ENCODE measurements around the gene ANKRD55. TPM values are rescaled to one million over a fixed set of nuclear protein-coding genes. Genes with fewer than 3 reads are reported as not detected.

ANKRD55 gene
- total and polyA plus RNA-seq, 9 of the 15 experiments (the other 6 are each of a cell fraction or from before 2014, with no cell fraction given): 3.4 to 10.6 (median 6.5) TPM

DNA sequence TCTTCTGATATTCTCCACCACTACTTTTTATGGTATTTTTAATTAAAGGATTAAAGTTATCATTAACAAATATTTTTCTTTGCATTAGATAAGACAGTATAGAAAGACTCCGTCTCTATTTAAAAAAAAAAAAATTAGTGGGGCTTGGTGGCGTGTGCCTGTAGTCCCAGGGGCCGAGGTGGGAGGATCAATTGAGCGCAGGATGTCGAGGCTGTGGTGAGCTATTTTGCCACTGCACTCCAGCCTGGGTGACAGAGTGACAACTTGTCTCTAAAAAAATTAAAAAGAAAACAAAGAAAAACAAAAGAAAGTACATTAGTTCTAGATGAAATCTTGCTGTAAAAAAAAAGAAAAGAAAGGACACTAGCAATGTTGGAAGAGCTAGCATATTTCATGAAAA, 141.0 kb downstream of the ANKRD55 start:
- Histone ChIP-seq H3K9me1 (ENCODE audit: control insufficient read depth, insufficient read depth, low read length) (no peaks in the 10 kb centered on the region), H3K36me3 (ENCODE audit: control insufficient read depth, insufficient read depth, low read length) (no peaks in the 10 kb centered on the region), H3K9me3 (replicated peaks; ENCODE audit: control insufficient read depth, insufficient read depth, low read depth, low read length) (no peaks in the 10 kb centered on the region), H4K20me1 (replicated peaks; ENCODE audit: control insufficient read depth, insufficient read depth, low read length) (no peaks in the 10 kb centered on the region), H3K79me2 (ENCODE audit: control insufficient read depth, insufficient read depth, low read length) (no peaks in the 10 kb centered on the region), H3K4me1 (replicated peaks in 1 of 2; ENCODE audit: control insufficient read depth in 2 of 2, insufficient read depth in 2 of 2, low read length in 2 of 2) (peaks cover 0 to 12% of the 10 kb centered on the region in 2 experiments; a peak in 2 of 5 replicates), H3K4me2 (ENCODE audit: insufficient read depth, low read length) (no peak overlapping the region), H2AFZ (ENCODE audit: low read depth, low read length) (no peak overlapping the region), H3K27me3 (ENCODE audit: control insufficient read depth in 2 of 2, insufficient read depth in 2 of 2, low read length in 2 of 2) (no peaks in the 10 kb centered on the region), H3K4me3 (no peak overlapping the region), H3K9ac (ENCODE audit: insufficient read depth in 1 of 2, low read depth in 2 of 2, low read length in 2 of 2) (no peak overlapping the region), H3K27ac (ENCODE audit: extremely low read depth, low read depth, low read length) (no peak overlapping the region)
- intact Hi-C loops (cut with micrococcal nuclease) (no loop called here), in situ Hi-C loops (cut with MboI) (no loop called here)
- no TSS peak for BruUV-seq (replicated peaks)
- WGBS (ENCODE audit: insufficient coverage, low coverage, missing lambda C conversion rate): 66% methylated on average over 5 of the region's 5 CpGs
- ChIA-PET CTCF (ENCODE audit: low intra/inter-chr PET ratio) (no interaction called here), POLR2A (no interaction called here)
- ATAC-seq (no peak), FAIRE-seq (no peak), DNase-seq (ENCODE audit: extremely low read depth in 1 of 4, low spot score in 3 of 4) (no peak)
- no peak for TF ChIP-seq ZFP1 (CRISPR knock-in tag; IDR thresholded peaks at IDR 0.05)
- TF ChIP-seq, protein P1, sequence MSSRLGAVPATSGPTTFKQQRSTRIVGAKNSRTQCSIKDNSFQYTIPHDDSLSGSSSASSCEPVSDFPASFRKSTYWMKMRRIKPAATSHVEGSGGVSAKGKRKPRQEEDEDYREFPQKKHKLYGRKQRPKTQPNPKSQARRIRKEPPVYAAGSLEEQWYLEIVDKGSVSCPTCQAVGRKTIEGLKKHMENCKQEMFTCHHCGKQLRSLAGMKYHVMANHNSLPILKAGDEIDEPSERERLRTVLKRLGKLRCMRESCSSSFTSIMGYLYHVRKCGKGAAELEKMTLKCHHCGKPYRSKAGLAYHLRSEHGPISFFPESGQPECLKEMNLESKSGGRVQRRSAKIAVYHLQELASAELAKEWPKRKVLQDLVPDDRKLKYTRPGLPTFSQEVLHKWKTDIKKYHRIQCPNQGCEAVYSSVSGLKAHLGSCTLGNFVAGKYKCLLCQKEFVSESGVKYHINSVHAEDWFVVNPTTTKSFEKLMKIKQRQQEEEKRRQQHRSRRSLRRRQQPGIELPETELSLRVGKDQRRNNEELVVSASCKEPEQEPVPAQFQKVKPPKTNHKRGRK (tag; IDR thresholded peaks at IDR 0.05): no peak
- no peak for TF ChIP-seq SREBF1 (IDR thresholded peaks at IDR 0.05; ENCODE audit: borderline replicate concordance, low read depth, low read length)
- TF ChIP-seq HSF4 (CRISPR knock-in tag; IDR thresholded peaks at IDR 0.05; ENCODE audit: borderline replicate concordance): no peak
- no peak for TF ChIP-seq SIN3B (IDR thresholded peaks at IDR 0.05; ENCODE audit: low read depth)
- no peak for TF ChIP-seq KHSRP (IDR thresholded peaks at IDR 0.05)
- no peak for TF ChIP-seq KLF10 (CRISPR knock-in tag; IDR thresholded peaks at IDR 0.05)
- TF ChIP-seq HDAC6 (IDR thresholded peaks at IDR 0.05; ENCODE audit: low read depth, low read length): no peak
- TF ChIP-seq, protein P2, sequence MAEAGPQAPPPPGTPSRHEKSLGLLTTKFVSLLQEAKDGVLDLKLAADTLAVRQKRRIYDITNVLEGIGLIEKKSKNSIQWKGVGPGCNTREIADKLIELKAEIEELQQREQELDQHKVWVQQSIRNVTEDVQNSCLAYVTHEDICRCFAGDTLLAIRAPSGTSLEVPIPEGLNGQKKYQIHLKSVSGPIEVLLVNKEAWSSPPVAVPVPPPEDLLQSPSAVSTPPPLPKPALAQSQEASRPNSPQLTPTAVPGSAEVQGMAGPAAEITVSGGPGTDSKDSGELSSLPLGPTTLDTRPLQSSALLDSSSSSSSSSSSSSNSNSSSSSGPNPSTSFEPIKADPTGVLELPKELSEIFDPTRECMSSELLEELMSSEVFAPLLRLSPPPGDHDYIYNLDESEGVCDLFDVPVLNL (CRISPR knock-in tag; IDR thresholded peaks at IDR 0.05; ENCODE audit: low read depth): no peak
- TF ChIP-seq ZNF384 (IDR thresholded peaks at IDR 0.05; ENCODE audit: low read depth, low read length): no peak
- no peak for TF ChIP-seq ESRRB (CRISPR knock-in tag; IDR thresholded peaks at IDR 0.05; ENCODE audit: borderline replicate concordance)
- TF ChIP-seq CCNT2 (IDR thresholded peaks at IDR 0.05; ENCODE audit: borderline replicate concordance, extremely low read depth, insufficient read length, low read depth, low read length): no peak
- TF ChIP-seq, protein P3, sequence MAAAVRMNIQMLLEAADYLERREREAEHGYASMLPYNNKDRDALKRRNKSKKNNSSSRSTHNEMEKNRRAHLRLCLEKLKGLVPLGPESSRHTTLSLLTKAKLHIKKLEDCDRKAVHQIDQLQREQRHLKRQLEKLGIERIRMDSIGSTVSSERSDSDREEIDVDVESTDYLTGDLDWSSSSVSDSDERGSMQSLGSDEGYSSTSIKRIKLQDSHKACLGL (CRISPR knock-in tag; IDR thresholded peaks at IDR 0.05; ENCODE audit: borderline replicate concordance, poor library complexity, severe bottlenecking): no peak
- TF ChIP-seq ESRRA (IDR thresholded peaks at IDR 0.05; ENCODE audit: borderline replicate concordance, low read depth): no peak
- TF ChIP-seq BRD4 (IDR thresholded peaks at IDR 0.05): no peak
- TF ChIP-seq ZEB2 (IDR thresholded peaks at IDR 0.05): no peak
- TF ChIP-seq, protein P4, sequence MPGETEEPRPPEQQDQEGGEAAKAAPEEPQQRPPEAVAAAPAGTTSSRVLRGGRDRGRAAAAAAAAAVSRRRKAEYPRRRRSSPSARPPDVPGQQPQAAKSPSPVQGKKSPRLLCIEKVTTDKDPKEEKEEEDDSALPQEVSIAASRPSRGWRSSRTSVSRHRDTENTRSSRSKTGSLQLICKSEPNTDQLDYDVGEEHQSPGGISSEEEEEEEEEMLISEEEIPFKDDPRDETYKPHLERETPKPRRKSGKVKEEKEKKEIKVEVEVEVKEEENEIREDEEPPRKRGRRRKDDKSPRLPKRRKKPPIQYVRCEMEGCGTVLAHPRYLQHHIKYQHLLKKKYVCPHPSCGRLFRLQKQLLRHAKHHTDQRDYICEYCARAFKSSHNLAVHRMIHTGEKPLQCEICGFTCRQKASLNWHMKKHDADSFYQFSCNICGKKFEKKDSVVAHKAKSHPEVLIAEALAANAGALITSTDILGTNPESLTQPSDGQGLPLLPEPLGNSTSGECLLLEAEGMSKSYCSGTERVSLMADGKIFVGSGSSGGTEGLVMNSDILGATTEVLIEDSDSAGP (CRISPR knock-in tag; IDR thresholded peaks at IDR 0.05): no peak
- TF ChIP-seq GABPB2 (CRISPR knock-in tag; conservative IDR thresholded peaks at IDR 0.05): no peak
- no peak for TF ChIP-seq DNMT1 (IDR thresholded peaks at IDR 0.05)

Measured in K562 (cell line).